GM12878 (cell line): ENCODE results near the gene MAP4K4. TPM values are rescaled to one million over a fixed set of nuclear protein-coding genes. Genes with fewer than 3 reads are reported as not detected.

ENCODE experiments used
- ATAC-seq: fragments of 200-7000 bp; cut with Tn5 transposase; 3 replicates; pipeline ENCODE4 v1.9.1; 2020; ENCODE audit warnings: mild to moderate bottlenecking, moderate library complexity
- BruUV-seq: library from RNA; stranded (reverse); fragments of 400-500 nt; replicated peaks from 2 replicates; lab custom pipeline; 2021; lab: Mats Ljungman, UMichigan
- CTCF ChIA-PET: fragments of 300-600 bp; sonication (Branson Sonifier 250); formaldehyde crosslinking; extraction: SDS; loops from one replicate; lab custom pipeline; 2021; ENCODE audit warnings: inconsistent platforms; lab: Yijun Ruan, JAX
- POLR2A ChIA-PET: fragments of 350-600 bp; formaldehyde crosslinking; extraction: SDS; loops from one replicate; lab custom pipeline; 2021; ENCODE audit warnings: inconsistent platforms; lab: Charles Lee
- RAD21 ChIA-PET: fragments of 300-600 bp; sonication (Branson Sonifier 250); formaldehyde crosslinking; loops from one replicate; lab custom pipeline; 2023; ENCODE audit warnings: antibody characterized with exemption; ENCODE audit not compliant: unreplicated experiment; lab: Charles Lee
- SMC1A ChIA-PET: fragments of 300-600 bp; sonication (Branson Sonifier 250); formaldehyde crosslinking; loops from one replicate; lab custom pipeline; 2023; ENCODE audit not compliant: unreplicated experiment, uncharacterized antibody; lab: Charles Lee
- DNase-seq: peaks from one replicate; pipeline ENCODE4 v3.0.0-alpha.2; 2011; ENCODE audit warnings: low read depth, low spot score
- FAIRE-seq: peaks from 3 replicates; lab custom pipeline; 2011; peaks lifted over from hg19 to GRCh38; lab: Jason Lieb, UNC
- H2AFZ ChIP-seq: 2 replicates; pipeline ENCODE4 v1.6.0; 2011; ENCODE audit warnings: low read depth, low read length, control low read depth; ENCODE audit not compliant: control insufficient read depth
- H3K27ac ChIP-seq: 2 replicates; pipeline ENCODE4 v1.5.1; 2011; ENCODE audit warnings: control low read depth; ENCODE audit not compliant: control insufficient read depth, insufficient read depth
- H3K27me3 ChIP-seq, 2 experiments: replicated peaks in 1 of 2; 2 replicates each; pipeline versions ENCODE4 v1.6.0 to v1.6.1; 2011; ENCODE audit warnings: low read length in 1 of 2; ENCODE audit not compliant: control insufficient read depth in 2 of 2, insufficient read depth in 2 of 2
- H3K36me3 ChIP-seq, 2 experiments: 2 replicates each; pipeline ENCODE4 v1.5.1; 2011; ENCODE audit warnings: low read length in 1 of 2; ENCODE audit not compliant: control insufficient read depth in 2 of 2, insufficient read depth in 2 of 2
- H3K4me1 ChIP-seq: 2 replicates; pipeline ENCODE4 v1.6.1; 2011; ENCODE audit warnings: mild to moderate bottlenecking, low read length, moderate library complexity, mixed read lengths; ENCODE audit not compliant: control insufficient read depth, insufficient read depth
- H3K4me2 ChIP-seq: 2 replicates; pipeline ENCODE4 v1.6.0; 2011; ENCODE audit warnings: control low read depth; ENCODE audit not compliant: control insufficient read depth, insufficient read depth
- H3K4me3 ChIP-seq: fragments of 200-600 bp; sonication (generic); 2 replicates; pipeline ENCODE4 v1.5.1; 2016
- H3K79me2 ChIP-seq: 2 replicates; pipeline ENCODE4 v1.6.0; 2011; ENCODE audit warnings: low read length; ENCODE audit not compliant: control insufficient read depth, insufficient read depth
- H3K9ac ChIP-seq: 2 replicates; pipeline ENCODE4 v1.8.0; 2011; ENCODE audit warnings: low read length, control low read depth, mixed read lengths; ENCODE audit not compliant: control insufficient read depth, insufficient read depth
- H3K9me3 ChIP-seq: replicated peaks from 3 replicates; pipeline ENCODE4 v1.5.1; 2011; ENCODE audit warnings: mild to moderate bottlenecking, low read length; ENCODE audit not compliant: control insufficient read depth, insufficient read depth
- H4K20me1 ChIP-seq: 2 replicates; pipeline ENCODE4 v1.6.0; 2011; ENCODE audit not compliant: control insufficient read depth, insufficient read depth
- CBX5 ChIP-seq: sonication (generic); IDR thresholded peaks from 2 replicates; pipeline ENCODE4 v1.6.1; 2016; ENCODE audit warnings: low read depth, moderate library complexity, mild to moderate bottlenecking, inconsistent platforms
- POU2F2 ChIP-seq: IDR thresholded peaks from 3 replicates; pipeline ENCODE4 v1.6.1; 2011; ENCODE audit warnings: low read depth, mild to moderate bottlenecking, low read length, borderline replicate concordance
- SIX5 ChIP-seq: IDR thresholded peaks from 2 replicates; pipeline ENCODE4 v1.6.1; 2011; ENCODE audit warnings: mild to moderate bottlenecking, low read depth, low read length, moderate library complexity; ENCODE audit not compliant: severe bottlenecking
- SREBF2 ChIP-seq: IDR thresholded peaks from 2 replicates; pipeline ENCODE4 v1.6.1; 2012; ENCODE audit warnings: mild to moderate bottlenecking, low read length
- STAT3 ChIP-seq: IDR thresholded peaks from 2 replicates; pipeline ENCODE4 v1.6.1; 2011; ENCODE audit warnings: low read depth, low read length, improper control_type of control experiment
- ZNF217 ChIP-seq: fragments of 450-650 bp; IDR thresholded peaks from 2 replicates; pipeline ENCODE4 v1.6.1; 2017; ENCODE audit warnings: antibody characterized with exemption, mild to moderate bottlenecking
- ZNF24 ChIP-seq: fragments of 450-650 bp; IDR thresholded peaks from 2 replicates; pipeline ENCODE4 v1.6.1; 2017; ENCODE audit warnings: antibody characterized with exemption, mild to moderate bottlenecking
- in situ Hi-C: fragments of 300-500 bp; cut with MboI; formaldehyde crosslinking; loops from 9 replicates; pipeline ENCODE4 v1.14.3; 2018; ENCODE audit warnings: mixed read lengths
- intact Hi-C: fragments of 100-400 bp; cut with micrococcal nuclease; formaldehyde crosslinking; loops from one replicate; pipeline ENCODE4 v1.14.2; 2022; ENCODE audit not compliant: unreplicated experiment
- polyA plus RNA-seq, 11 experiments: library from polyadenylated mRNA; depleted of rRNA in 4 of 11; unstranded in 6 of 11; stranded (reverse) in 5 of 11; fragments of >200 nt; fragmentation: Nextera tagmentation in 4 of 11; fragmentation: Illumina TruSeq in 1 of 11; extraction: Ambion mirVana in 4 of 11; extraction: Trizol in 1 of 11; gene quantifications; 1 replicate in 1 of 11; 2 replicates in 10 of 11; pipeline versions ENCODE4 v1.2.1 to v1.2.3, GENCODE V29; 2011 to 2016; ENCODE audit warnings: inconsistent platforms in 2 of 11, missing spikeins in 2 of 11, low read depth in 1 of 11
- total RNA-seq, 4 experiments: library from RNA; depleted of rRNA in 3 of 4; stranded (reverse); fragments of >200 nt in 3 of 4; fragmentation: Illumina TruSeq in 1 of 4; extraction: Trizol in 1 of 4; gene quantifications; 2 replicates each; pipeline versions ENCODE4 v1.2.1 to v1.2.3, GENCODE V29; 2013 to 2021
- TF ChIP-seq, protein P1 (sequence below): fragments of 450-650 bp; IDR thresholded peaks from 2 replicates; pipeline ENCODE4 v1.6.1; 2018; ENCODE audit warnings: mild to moderate bottlenecking, low read depth, moderate library complexity; ENCODE audit not compliant: partially characterized antibody

MAP4K4 gene
- total and polyA plus RNA-seq, 10 of the 15 experiments (the other 5 are each of a cell fraction or from before 2014, with no cell fraction given), result 1.9 to 50.4 (median 9.7) TPM

DNA sequence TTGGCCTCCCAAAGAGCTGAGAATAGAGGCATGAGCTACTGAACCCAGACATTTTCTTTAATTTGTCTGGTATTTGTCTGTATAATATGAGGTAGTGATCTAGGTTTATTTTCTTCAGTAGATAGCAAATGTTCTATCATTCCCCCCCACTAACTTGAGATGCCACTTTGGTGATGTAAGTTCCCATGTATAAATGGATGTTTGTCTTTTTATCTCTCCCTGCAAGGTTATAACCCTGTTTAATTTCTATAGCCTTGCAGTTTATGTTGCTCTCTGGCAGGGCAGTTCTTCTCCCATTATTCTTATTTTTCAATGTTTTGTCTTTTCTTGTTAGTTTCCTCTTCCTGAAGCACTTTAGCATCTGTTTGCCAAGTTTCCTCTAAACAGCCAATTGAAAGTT is 39.1 kb upstream of the MAP4K4 start:
- H3K27ac ChIP-seq, result no peak overlapping the region
- in situ Hi-C loops, result no loop called here
- no peak for TF ChIP-seq POU2F2
- TF ChIP-seq ZNF24, result no peak
- no peak for TF ChIP-seq SREBF2
- no peak for TF ChIP-seq SIX5
- no peak for TF ChIP-seq CBX5
- TF ChIP-seq ZNF217, result no peak
- TF ChIP-seq, protein P1, sequence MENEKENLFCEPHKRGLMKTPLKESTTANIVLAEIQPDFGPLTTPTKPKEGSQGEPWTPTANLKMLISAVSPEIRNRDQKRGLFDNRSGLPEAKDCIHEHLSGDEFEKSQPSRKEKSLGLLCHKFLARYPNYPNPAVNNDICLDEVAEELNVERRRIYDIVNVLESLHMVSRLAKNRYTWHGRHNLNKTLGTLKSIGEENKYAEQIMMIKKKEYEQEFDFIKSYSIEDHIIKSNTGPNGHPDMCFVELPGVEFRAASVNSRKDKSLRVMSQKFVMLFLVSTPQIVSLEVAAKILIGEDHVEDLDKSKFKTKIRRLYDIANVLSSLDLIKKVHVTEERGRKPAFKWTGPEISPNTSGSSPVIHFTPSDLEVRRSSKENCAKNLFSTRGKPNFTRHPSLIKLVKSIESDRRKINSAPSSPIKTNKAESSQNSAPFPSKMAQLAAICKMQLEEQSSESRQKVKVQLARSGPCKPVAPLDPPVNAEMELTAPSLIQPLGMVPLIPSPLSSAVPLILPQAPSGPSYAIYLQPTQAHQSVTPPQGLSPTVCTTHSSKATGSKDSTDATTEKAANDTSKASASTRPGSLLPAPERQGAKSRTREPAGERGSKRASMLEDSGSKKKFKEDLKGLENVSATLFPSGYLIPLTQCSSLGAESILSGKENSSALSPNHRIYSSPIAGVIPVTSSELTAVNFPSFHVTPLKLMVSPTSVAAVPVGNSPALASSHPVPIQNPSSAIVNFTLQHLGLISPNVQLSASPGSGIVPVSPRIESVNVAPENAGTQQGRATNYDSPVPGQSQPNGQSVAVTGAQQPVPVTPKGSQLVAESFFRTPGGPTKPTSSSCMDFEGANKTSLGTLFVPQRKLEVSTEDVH, result no peak
- no peak for TF ChIP-seq STAT3
- DNase-seq, result no peak
- H3K4me1 ChIP-seq, result no peaks in the 10 kb centered on the region
- no peaks in the 10 kb centered on the region for H3K36me3 ChIP-seq
- POLR2A ChIA-PET, result no interaction called here
- no peaks in the 10 kb centered on the region for H3K9me3 ChIP-seq
- no peak for ATAC-seq
- no peak overlapping the region for H3K9ac ChIP-seq
- no peaks in the 10 kb centered on the region for H3K27me3 ChIP-seq
- H3K4me3 ChIP-seq, result no peak overlapping the region
- no peaks in the 10 kb centered on the region for H3K79me2 ChIP-seq
- no peak overlapping the region for H2AFZ ChIP-seq
- CTCF ChIA-PET, result no interaction called here
- no peak overlapping the region for H3K4me2 ChIP-seq
- FAIRE-seq, result no peak
- SMC1A ChIA-PET, result no interaction called here
- intact Hi-C loops, result no loop called here
- H4K20me1 ChIP-seq, result no peaks in the 10 kb centered on the region
- RAD21 ChIA-PET, result interaction anchor here (0.6 kb wide), 1 partner anchor 67 kb away, joined by 3 read pairs; no protein-coding TSS in a partner anchor
- no TSS peak for BruUV-seq
